ENCODE results near the gene HELLS. TPM values are rescaled to one million over a fixed set of nuclear protein-coding genes. Genes with fewer than 3 reads are reported as not detected.

HELLS gene
- total and polyA plus RNA-seq, 2 of the 4 experiments (the other 2 are of a cell fraction) = 15.9 to 29.8 TPM

- no peaks in the 10 kb centered on the region for H3K4me1 ChIP-seq (ENCODE audit: control insufficient read depth, insufficient read depth, low read length)
- no peak overlapping the region for H3K56ac ChIP-seq (ENCODE audit: extremely low read depth, insufficient read depth, low read length)
- no peaks in the 10 kb centered on the region for H3K36me3 ChIP-seq (ENCODE audit: control insufficient read depth, insufficient read depth, low read length)
- H2AK5ac ChIP-seq (ENCODE audit: low read depth, low read length) = no peak overlapping the region
- no peak overlapping the region for H4K8ac ChIP-seq (ENCODE audit: low read depth in 2 of 2, low read length in 2 of 2)
- H3K27ac ChIP-seq (ENCODE audit: insufficient read depth, low read length) = no peak overlapping the region
- H3K4me2 ChIP-seq (ENCODE audit: low read depth, low read length) = no peak overlapping the region
- H3K23ac ChIP-seq (ENCODE audit: low read depth, low read length) = no peak overlapping the region
- H3K4me3 ChIP-seq (ENCODE audit: insufficient read depth, low read depth, low read length) = no peak overlapping the region
- H3K9ac ChIP-seq (ENCODE audit: low read depth, low read length) = no peak overlapping the region
- TF ChIP-seq ELK1 (IDR thresholded peaks at IDR 0.05; ENCODE audit: borderline replicate concordance, low read depth, low read length) (no peak), RFX5 (IDR thresholded peaks at IDR 0.05; ENCODE audit: low read depth, low read length) (no peak), POLR2A (IDR thresholded peaks at IDR 0.05; ENCODE audit: low read depth, low read length) (no peak), SMC3 (IDR thresholded peaks at IDR 0.05; ENCODE audit: low read depth, low read length) (no peak), CTCF (conservative IDR thresholded peaks at IDR 0.05; ENCODE audit: low read depth, low read length) (no peak), MAZ (IDR thresholded peaks at IDR 0.05; ENCODE audit: borderline replicate concordance, low read depth, low read length) (no peak), NFE2L2 (IDR thresholded peaks at IDR 0.05; ENCODE audit: low read depth, low read length) (no peak), CHD1 (IDR thresholded peaks at IDR 0.05; ENCODE audit: low read depth, low read length) (no peak), USF2 (IDR thresholded peaks at IDR 0.05; ENCODE audit: low read depth, low read length) (no peak), BHLHE40 (IDR thresholded peaks at IDR 0.05; ENCODE audit: low read depth, low read length) (no peak), FOS (IDR thresholded peaks at IDR 0.05; ENCODE audit: low read depth, low read length) (no peak)
- no peak overlapping the region for H2BK20ac ChIP-seq (ENCODE audit: low read depth, low read length)
- H3K27me3 ChIP-seq (ENCODE audit: control insufficient read depth, insufficient read depth, low read length) = no peaks in the 10 kb centered on the region
- H3K14ac ChIP-seq (replicated peaks; ENCODE audit: low read depth, low read length) = no peak overlapping the region
- POLR2A ChIA-PET (ENCODE audit: unreplicated experiment) = no interaction called here
- no peaks in the 10 kb centered on the region for H3K9me1 ChIP-seq (ENCODE audit: insufficient read depth, low read length)
- ATAC-seq (ENCODE audit: low read depth) = no peak
- BruUV-seq (replicated peaks) = no TSS peak
- no CpG with 5 or more reads among the region's 3 CpGs for WGBS, 2 experiments (ENCODE audit: extremely low coverage in 2 of 2, insufficient read length in 1 of 2)
- no peak overlapping the region for H2BK15ac ChIP-seq (ENCODE audit: low read depth, low read length)
- no peaks in the 10 kb centered on the region for H4K20me1 ChIP-seq (ENCODE audit: insufficient read depth, low read length)
- CTCF ChIA-PET = interaction anchor here (2.1 kb wide), 1 partner anchor 10 kb away, joined by 11 read pairs; no protein-coding TSS in a partner anchor
- no peak overlapping the region for H3K18ac ChIP-seq (ENCODE audit: low read depth, low read length)
- H3K4ac ChIP-seq (ENCODE audit: low read depth, low read length) = no peak overlapping the region
- H2AFZ ChIP-seq (replicated peaks; ENCODE audit: low read length, poor library complexity) = no peak overlapping the region
- no peak overlapping the region for H2AK9ac ChIP-seq (replicated peaks; ENCODE audit: low read depth, low read length, poor library complexity)
- dilution Hi-C loops (cut with HindIII; ENCODE audit: low sequenced_read_pairs, unreplicated experiment) (no loop called here), intact Hi-C loops (cut with micrococcal nuclease) (loop anchor here (2.0 to 10.0 kb wide), 3 partner anchors 500 to 734 kb away; no protein-coding TSS in a partner anchor), in situ Hi-C loops (cut with MboI; ENCODE audit: low sequenced_read_pairs) (loop anchor here (10.0 kb wide), 1 partner anchor 964 kb away; no protein-coding TSS in a partner anchor)
- no peaks in the 10 kb centered on the region for H3K79me1 ChIP-seq (ENCODE audit: low read depth in 1 of 2, low read length in 2 of 2)
- H3K9me3 ChIP-seq (ENCODE audit: control insufficient read depth, insufficient read depth, low read length) = no peaks in the 10 kb centered on the region
- H2BK5ac ChIP-seq (ENCODE audit: low read depth, low read length, poor library complexity, severe bottlenecking) = no peak overlapping the region
- H2BK120ac ChIP-seq (ENCODE audit: low read depth, low read length) = no peak overlapping the region
- no peak overlapping the region for H4K5ac ChIP-seq (ENCODE audit: low read depth, low read length)
- no peak for DNase-seq
- H4K91ac ChIP-seq (ENCODE audit: insufficient read depth, low read depth, low read length) = no peak overlapping the region
These were observed 85.7 kb downstream of the HELLS start for GRCh38 chr10:94631077-94631875.

Measured in IMR-90 (cell line).